A549 treated with ZK216348 at 1 μM for 4 hours (cell line): Measurements from ENCODE around the gene TBC1D26. TPM values are rescaled to one million over a fixed set of nuclear protein-coding genes. Genes with fewer than 3 reads are reported as not detected.

Experiments used
- total RNA-seq: library from RNA; stranded (reverse); fragments of 200-300 nt; extraction: Qiagen RNA extraction; gene quantifications from 5 replicates; pipeline ENCODE4 v1.2.3, GENCODE V29; 2022; ENCODE audit warnings: low read depth

The TBC1D26 gene
- total RNA-seq = not detected in 5 replicates

DNA sequence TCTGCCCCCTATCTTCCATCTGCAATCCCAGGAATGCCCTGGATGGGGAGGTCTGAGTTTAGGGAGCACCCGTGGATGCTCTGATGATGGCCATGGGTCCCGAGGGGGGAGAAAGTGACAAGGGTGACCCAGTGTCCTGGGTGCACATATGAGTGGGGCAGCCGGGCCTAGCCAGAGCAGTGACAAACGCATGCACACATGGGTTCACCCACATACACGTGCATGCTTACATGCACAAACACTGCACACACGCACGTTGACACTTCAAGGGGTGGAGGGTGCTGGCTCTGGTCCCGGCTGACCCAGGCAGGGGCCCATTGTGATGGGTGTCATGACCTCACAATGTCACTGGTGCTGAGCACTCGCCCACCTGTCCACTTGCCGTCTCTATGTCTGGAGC is at the start of gene TBC1D26:
Gene TBC1D26 (plus strand): TSS at position 384 of the 400 bp plus-strand sequence. CDS start 3,066 bp downstream, outside the sequence.

DNA sequence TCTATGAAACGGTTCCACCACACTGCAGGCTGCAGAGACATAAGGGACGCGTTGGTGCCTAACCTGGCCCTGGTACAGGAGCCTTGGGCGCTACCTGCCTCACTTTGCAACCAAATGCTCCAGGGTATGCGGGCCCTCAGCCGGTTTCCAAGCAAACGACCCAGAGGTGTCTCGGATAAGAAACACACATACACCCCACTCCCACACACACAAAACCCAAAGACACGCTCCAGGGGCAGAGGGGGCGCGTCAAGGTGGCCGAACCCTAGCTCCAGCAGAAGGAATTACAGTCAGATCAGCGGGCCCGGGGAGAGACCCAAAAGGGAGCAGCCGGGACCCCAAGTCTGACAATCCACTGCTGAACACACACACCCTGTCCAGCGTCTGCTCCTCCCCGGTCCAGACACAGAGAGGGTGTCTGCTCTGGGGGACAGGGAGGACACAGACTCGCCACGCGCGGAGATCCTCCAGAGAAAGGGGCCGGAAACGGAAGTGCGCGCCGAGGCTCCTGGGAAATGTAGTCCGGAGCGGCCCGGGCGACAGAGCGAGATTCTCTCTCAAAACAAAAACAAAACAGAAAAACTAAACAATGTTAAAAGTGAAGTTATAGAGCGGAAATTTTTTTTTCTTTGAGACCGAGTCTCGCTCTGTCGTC is 48.1 kb upstream of the TBC1D26 start, which contains the start of gene TRIM16:
Gene TRIM16 (minus strand): TSS at position 488 of the 655 bp plus-strand sequence. CDS start 32,702 bp downstream, outside the sequence.

DNA sequence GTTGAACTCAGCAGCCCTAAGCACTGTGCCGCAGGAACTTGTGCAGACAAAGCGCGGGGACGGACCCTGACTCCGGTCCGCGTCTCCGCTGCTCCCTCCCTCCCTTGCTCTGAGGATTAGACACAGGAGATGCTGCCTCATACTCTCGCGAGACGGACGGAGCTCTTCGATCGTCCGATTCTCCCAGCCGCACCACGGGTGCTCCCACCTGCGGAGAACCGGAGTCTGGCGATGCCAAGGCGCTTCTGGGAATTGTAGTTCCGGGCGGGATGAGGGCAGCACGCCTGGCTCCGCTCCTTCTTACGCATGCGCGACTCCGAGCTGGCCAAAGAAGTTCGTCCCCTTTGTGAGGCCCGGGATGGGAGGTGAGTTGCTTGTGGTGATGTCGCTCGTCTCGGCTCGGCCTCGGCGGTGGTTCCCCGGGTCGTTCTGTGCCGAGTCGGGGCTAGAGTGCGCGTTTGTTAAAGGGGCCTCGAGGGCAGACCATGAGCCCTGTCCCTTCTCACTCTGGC is 32.6 kb upstream of the TBC1D26 start, which contains the start of gene ZNF286A:
Gene ZNF286A (plus strand): TSS at position 340 of the 512 bp plus-strand sequence. CDS start 578 bp downstream, outside the sequence.

Other genes with a start within 250 kb of the TBC1D26 start
- gene TVP23C, start 168.8 kb upstream of the TBC1D26 start, total RNA-seq = 7.5 to 14.0 TPM (median 9.0 TPM) in 5 replicates
- 2.1 to 4.6 TPM (median 2.9 TPM) in 5 replicates for gene FBXW10B, start 112.6 kb upstream of the TBC1D26 start, total RNA-seq
- 211 to 263 TPM (median 234 TPM) in 5 replicates for gene TRIM16, start 48.0 kb upstream of the TBC1D26 start, total RNA-seq
- 21.4 to 39.2 TPM (median 27.6 TPM) in 5 replicates for gene ZNF286A, start 32.5 kb upstream of the TBC1D26 start, total RNA-seq
- 8.6 to 16.1 TPM (median 14.2 TPM) in 5 replicates for gene ADORA2B, start 212.8 kb downstream of the TBC1D26 start, total RNA-seq